GM12864 (cell line): ENCODE measurements around the gene MAP1LC3B.

Source experiments
- DNase-seq: peaks from one replicate; pipeline ENCODE4 v3.0.0-alpha.2; 2011; ENCODE audit warnings: low read depth
- H3K4me3 ChIP-seq: 2 replicates; pipeline ENCODE4 v1.5.1; 2011; ENCODE audit warnings: mild to moderate bottlenecking, low read depth, low read length, control low read depth
- CTCF ChIP-seq: IDR thresholded peaks from 2 replicates; pipeline ENCODE4 v1.5.1; 2011; ENCODE audit warnings: low read depth, mild to moderate bottlenecking, moderate library complexity, low read length, control low read depth, inconsistent platforms; ENCODE audit errors: missing control alignments

The MAP1LC3B gene

GRCh38 chr16:87345726-87346424 is 46.3 kb upstream of the MAP1LC3B start:
- DNase-seq, result no peak
- no peak overlapping the region for H3K4me3 ChIP-seq
- TF ChIP-seq CTCF, result no peak

GRCh38 chr16:87346517-87347060 is 45.5 kb upstream of the MAP1LC3B start:
- no peak for TF ChIP-seq CTCF
- H3K4me3 ChIP-seq, result no peak overlapping the region
- no peak for DNase-seq

- H3K4me3 ChIP-seq, result no peak overlapping the region
- TF ChIP-seq CTCF, result peak; percentile 12
- DNase-seq, result no peak
Observed at GRCh38 chr16:87347932-87348615, 44.1 kb upstream of the MAP1LC3B start.

- DNase-seq, result no peak
- H3K4me3 ChIP-seq, result no peak overlapping the region
- no peak for TF ChIP-seq CTCF
Observed at GRCh38 chr16:87348616-87349157, 43.4 kb upstream of the MAP1LC3B start.

GRCh38 chr16:87350031-87350430 is 42.1 kb upstream of the MAP1LC3B start:
- TF ChIP-seq CTCF, result no peak
- DNase-seq, result no peak
- H3K4me3 ChIP-seq, result no peak overlapping the region

- no peak overlapping the region for H3K4me3 ChIP-seq
- no peak for TF ChIP-seq CTCF
- DNase-seq, result peak; percentile 5
Observed at GRCh38 chr16:87350681-87351319, 41.3 kb upstream of the MAP1LC3B start.
